Fibroblast of skin of right biceps (primary cell): ENCODE data around the gene STK11IP.
"Not testable (repeated sequence)": the region's sequence is repeated elsewhere in the genome, so short reads cannot be mapped to it uniquely, and the experiment has no call there.

ENCODE experiments used
- DNase-seq: peaks from one replicate; pipeline ENCODE4 v3.0.0-alpha.2; 2013

Gene STK11IP

GRCh38 chr2:219636144-219636915, 38.7 kb downstream of the STK11IP start:
- no peak for DNase-seq

GRCh38 chr2:219636941-219637841, 39.5 kb downstream of the STK11IP start:
- no peak for DNase-seq

GRCh38 chr2:219637842-219638185, 40.2 kb downstream of the STK11IP start:
- no peak for DNase-seq

- no peak for DNase-seq
Observed at GRCh38 chr2:219638217-219638947, 40.7 kb downstream of the STK11IP start.

- DNase-seq: peak; percentile 66
Observed at GRCh38 chr2:219638948-219639755, 41.5 kb downstream of the STK11IP start.

- no peak for DNase-seq
Observed at GRCh38 chr2:219641390-219642068, 43.9 kb downstream of the STK11IP start.

GRCh38 chr2:219642069-219642454, 44.4 kb downstream of the STK11IP start:
- DNase-seq: no peak

- DNase-seq: peak; percentile 94
Observed at GRCh38 chr2:219642465-219643083, 44.9 kb downstream of the STK11IP start.

- DNase-seq: no peak
Observed at GRCh38 chr2:219643084-219643473, 45.4 kb downstream of the STK11IP start.

- DNase-seq: peak; percentile 42
Observed at GRCh38 chr2:219643788-219644398, 46.2 kb downstream of the STK11IP start.

- no peak for DNase-seq
Observed at GRCh38 chr2:219644801-219645480, 47.3 kb downstream of the STK11IP start.

- DNase-seq: peak; percentile 89
Observed at GRCh38 chr2:219645631-219646527, 48.2 kb downstream of the STK11IP start.

GRCh38 chr2:219648176-219648575, 50.5 kb downstream of the STK11IP start:
- DNase-seq: no peak

GRCh38 chr2:219648963-219649362, 51.3 kb downstream of the STK11IP start:
- no peak for DNase-seq

GRCh38 chr2:219650426-219651248, 53.0 kb downstream of the STK11IP start:
- no peak for DNase-seq

GRCh38 chr2:219651656-219652055, 54.0 kb downstream of the STK11IP start:
- not testable (repeated sequence) for DNase-seq

- DNase-seq: peak; percentile 58
Observed at GRCh38 chr2:219656526-219656925, 58.9 kb downstream of the STK11IP start.

GRCh38 chr2:219658196-219658846, 60.7 kb downstream of the STK11IP start:
- peak; percentile 36 for DNase-seq
